Calu3 (cell line): Measurements from ENCODE around the gene ZNF148. TPM values are rescaled to one million over a fixed set of nuclear protein-coding genes. Genes with fewer than 3 reads are reported as not detected.

ENCODE experiments used
- BruUV-seq: library from RNA; stranded (reverse); fragments of 400-500 nt; replicated peaks from 2 replicates; lab custom pipeline; 2021; lab: Mats Ljungman, UMichigan
- CTCF ChIA-PET: fragments of 300-600 bp; sonication (Branson Sonifier 250); formaldehyde crosslinking; loops from one replicate; lab custom pipeline; 2022; ENCODE audit warnings: antibody characterized with exemption; lab: Charles Lee
- DNase-seq: peaks from one replicate; pipeline ENCODE4 v3.0.0; 2022
- H3K27ac Mint-ChIP-seq: one replicate; pipeline ENCODE4 v1.8.0; 2022; ENCODE audit warnings: mixed read lengths; ENCODE audit not compliant: unreplicated experiment
- H3K27me3 Mint-ChIP-seq: one replicate; pipeline ENCODE4 v1.8.0; 2022; ENCODE audit warnings: mixed read lengths; ENCODE audit not compliant: unreplicated experiment
- H3K36me3 Mint-ChIP-seq: one replicate; pipeline ENCODE4 v1.8.0; 2022; ENCODE audit warnings: mild to moderate bottlenecking, moderate library complexity, mixed read lengths; ENCODE audit not compliant: insufficient read depth, unreplicated experiment
- H3K4me1 Mint-ChIP-seq: one replicate; pipeline ENCODE4 v1.8.0; 2022; ENCODE audit warnings: mild to moderate bottlenecking, low read depth, mixed read lengths; ENCODE audit not compliant: unreplicated experiment
- H3K4me3 Mint-ChIP-seq: one replicate; pipeline ENCODE4 v1.8.0; 2022; ENCODE audit warnings: mild to moderate bottlenecking, low read depth, moderate library complexity, mixed read lengths; ENCODE audit not compliant: unreplicated experiment
- H3K9me3 Mint-ChIP-seq: one replicate; pipeline ENCODE4 v1.8.0; 2022; ENCODE audit warnings: low read depth, mixed read lengths; ENCODE audit not compliant: unreplicated experiment
- intact Hi-C: fragments of 100-400 bp; cut with micrococcal nuclease; formaldehyde crosslinking; loops from one replicate; pipeline ENCODE4 v1.10.0; 2022; ENCODE audit not compliant: unreplicated experiment
- total RNA-seq: library from RNA; stranded (reverse); gene quantifications from 2 replicates; pipeline ENCODE4 v1.2.3, GENCODE V29; 2022
- TF ChIP-seq, protein P1 (sequence below): fragments of 200-600 bp; IDR thresholded peaks from one replicate; pipeline ENCODE4 v1.8.0; 2022; ENCODE audit warnings: antibody characterized with exemption; ENCODE audit not compliant: unreplicated experiment

Gene ZNF148
- total RNA-seq, 1 experiment from 2014 or later = 55.0 TPM

DNA sequence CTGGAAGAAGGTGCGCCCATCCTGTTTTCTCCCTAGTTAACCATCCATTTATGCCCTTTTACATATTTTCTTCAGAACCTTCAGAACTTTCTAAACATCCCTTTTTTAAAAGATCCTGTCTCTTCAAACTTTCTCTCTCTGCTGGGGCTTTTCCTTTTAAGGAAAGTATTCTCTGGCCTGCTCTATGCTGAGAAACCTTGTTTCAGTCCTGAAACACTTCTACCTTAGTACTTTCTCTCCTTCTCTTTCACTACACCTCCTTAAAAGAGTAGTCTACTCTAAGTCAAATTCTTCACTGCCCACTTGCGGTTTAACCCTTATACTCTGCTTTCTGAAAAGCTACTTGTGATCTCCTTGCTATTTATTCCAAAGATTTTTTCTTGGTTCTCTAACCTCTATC lies 97.0 kb downstream of the ZNF148 start:
- Mint-ChIP-seq H3K4me1 (no peaks in the 10 kb centered on the region), H3K9me3 (no peaks in the 10 kb centered on the region), H3K27me3 (no peaks in the 10 kb centered on the region), H3K4me3 (no peak overlapping the region), H3K27ac (no peak overlapping the region), H3K36me3 (no peaks in the 10 kb centered on the region)
- CTCF ChIA-PET = no interaction called here
- TF ChIP-seq, protein P1, sequence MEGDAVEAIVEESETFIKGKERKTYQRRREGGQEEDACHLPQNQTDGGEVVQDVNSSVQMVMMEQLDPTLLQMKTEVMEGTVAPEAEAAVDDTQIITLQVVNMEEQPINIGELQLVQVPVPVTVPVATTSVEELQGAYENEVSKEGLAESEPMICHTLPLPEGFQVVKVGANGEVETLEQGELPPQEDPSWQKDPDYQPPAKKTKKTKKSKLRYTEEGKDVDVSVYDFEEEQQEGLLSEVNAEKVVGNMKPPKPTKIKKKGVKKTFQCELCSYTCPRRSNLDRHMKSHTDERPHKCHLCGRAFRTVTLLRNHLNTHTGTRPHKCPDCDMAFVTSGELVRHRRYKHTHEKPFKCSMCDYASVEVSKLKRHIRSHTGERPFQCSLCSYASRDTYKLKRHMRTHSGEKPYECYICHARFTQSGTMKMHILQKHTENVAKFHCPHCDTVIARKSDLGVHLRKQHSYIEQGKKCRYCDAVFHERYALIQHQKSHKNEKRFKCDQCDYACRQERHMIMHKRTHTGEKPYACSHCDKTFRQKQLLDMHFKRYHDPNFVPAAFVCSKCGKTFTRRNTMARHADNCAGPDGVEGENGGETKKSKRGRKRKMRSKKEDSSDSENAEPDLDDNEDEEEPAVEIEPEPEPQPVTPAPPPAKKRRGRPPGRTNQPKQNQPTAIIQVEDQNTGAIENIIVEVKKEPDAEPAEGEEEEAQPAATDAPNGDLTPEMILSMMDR = no peak
- no TSS peak for BruUV-seq
- no peak for DNase-seq
- intact Hi-C loops = no loop called here

DNA sequence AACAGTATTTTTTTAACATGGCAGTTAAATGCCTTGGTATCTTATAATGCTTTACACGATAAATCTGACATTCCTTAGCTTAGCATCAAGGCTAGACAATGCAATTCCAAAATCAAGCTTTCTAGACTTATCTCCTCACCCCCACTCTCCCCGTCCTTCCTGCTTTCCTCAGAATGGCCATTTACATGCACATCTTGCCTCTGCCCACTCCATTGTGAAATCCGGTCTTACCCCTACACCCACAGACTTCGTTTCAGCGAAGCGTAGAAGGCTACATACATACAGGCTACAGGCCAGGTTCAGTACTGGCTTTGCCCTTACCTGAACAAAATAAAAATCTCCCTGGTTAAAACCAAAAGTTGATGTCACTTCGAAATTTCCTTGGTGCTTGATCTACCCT lies 104.0 kb downstream of the ZNF148 start:
- no peaks in the 10 kb centered on the region for H3K4me1 Mint-ChIP-seq
- peaks cover 4% of the 10 kb centered on the region for H3K36me3 Mint-ChIP-seq
- H3K27ac Mint-ChIP-seq = no peak overlapping the region
- no peaks in the 10 kb centered on the region for H3K27me3 Mint-ChIP-seq
- TF ChIP-seq, protein P1 = no peak
- CTCF ChIA-PET = no interaction called here
- H3K9me3 Mint-ChIP-seq = no peaks in the 10 kb centered on the region
- no peak overlapping the region for H3K4me3 Mint-ChIP-seq
- no peak for DNase-seq
- no TSS peak for BruUV-seq
- intact Hi-C loops = no loop called here

DNA sequence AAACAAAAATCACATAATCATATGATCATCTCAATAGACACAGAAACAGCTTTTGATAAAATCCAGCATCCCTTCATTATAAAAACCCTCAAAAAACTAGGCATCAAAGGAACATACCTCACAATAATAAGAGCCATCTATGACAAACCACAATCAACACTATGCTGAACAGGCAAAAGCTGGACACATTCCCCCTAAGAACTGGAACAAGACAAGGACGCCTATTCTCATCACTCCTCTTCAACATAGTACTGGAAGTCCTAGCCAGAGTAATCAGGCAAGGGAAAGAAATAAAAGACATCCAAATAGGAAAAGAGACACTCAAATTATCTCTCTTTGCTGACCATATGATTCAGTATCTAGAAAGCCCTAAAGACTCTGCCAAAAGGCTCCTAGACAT lies 107.7 kb downstream of the ZNF148 start:
- H3K27me3 Mint-ChIP-seq = no peaks in the 10 kb centered on the region
- BruUV-seq = no TSS peak
- intact Hi-C loops = no loop called here

DNA sequence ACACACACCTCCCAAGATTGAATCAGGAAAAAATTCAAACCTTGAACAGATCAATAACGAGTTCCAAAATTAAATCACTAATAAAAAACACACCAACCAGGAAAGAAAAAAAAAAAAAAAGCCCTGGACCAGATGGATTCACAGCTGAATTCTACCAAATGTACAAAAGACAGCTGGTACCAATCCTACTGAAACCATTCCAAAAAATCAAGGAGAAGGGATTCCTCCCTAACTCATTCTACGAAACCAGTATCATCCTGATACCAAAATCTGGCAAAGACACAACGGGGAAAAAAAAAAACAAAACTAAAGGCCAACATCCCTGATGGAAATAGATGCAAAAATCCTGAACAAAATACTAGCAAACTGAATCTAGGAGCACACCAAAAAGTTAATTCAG lies 108.2 kb downstream of the ZNF148 start:
- Mint-ChIP-seq H3K9me3 (no peaks in the 10 kb centered on the region), H3K4me3 (no peak overlapping the region), H3K27ac (no peak overlapping the region), H3K27me3 (no peaks in the 10 kb centered on the region), H3K4me1 (peaks cover 6% of the 10 kb centered on the region), H3K36me3 (peaks cover 2% of the 10 kb centered on the region)
- CTCF ChIA-PET = no interaction called here
- intact Hi-C loops = no loop called here
- no peak for DNase-seq
- BruUV-seq = no TSS peak
- TF ChIP-seq, protein P1 = no peak

More for the DNA sequence above, 107.7 kb downstream of the ZNF148 start:
- H3K9me3 Mint-ChIP-seq = no peaks in the 10 kb centered on the region
- no peak for DNase-seq
- H3K36me3 Mint-ChIP-seq = peaks cover 4% of the 10 kb centered on the region
- TF ChIP-seq, protein P1 = no peak
- H3K27ac Mint-ChIP-seq = no peak overlapping the region
- CTCF ChIA-PET = no interaction called here
- no peak overlapping the region for H3K4me3 Mint-ChIP-seq
- peaks cover 6% of the 10 kb centered on the region for H3K4me1 Mint-ChIP-seq
